ENCODE measurements around the gene MYO1H.
"Not testable (repeated sequence)": the region's sequence is repeated elsewhere in the genome, so short reads cannot be mapped to it uniquely, and the experiment has no call there.

Gene MYO1H, protein sequence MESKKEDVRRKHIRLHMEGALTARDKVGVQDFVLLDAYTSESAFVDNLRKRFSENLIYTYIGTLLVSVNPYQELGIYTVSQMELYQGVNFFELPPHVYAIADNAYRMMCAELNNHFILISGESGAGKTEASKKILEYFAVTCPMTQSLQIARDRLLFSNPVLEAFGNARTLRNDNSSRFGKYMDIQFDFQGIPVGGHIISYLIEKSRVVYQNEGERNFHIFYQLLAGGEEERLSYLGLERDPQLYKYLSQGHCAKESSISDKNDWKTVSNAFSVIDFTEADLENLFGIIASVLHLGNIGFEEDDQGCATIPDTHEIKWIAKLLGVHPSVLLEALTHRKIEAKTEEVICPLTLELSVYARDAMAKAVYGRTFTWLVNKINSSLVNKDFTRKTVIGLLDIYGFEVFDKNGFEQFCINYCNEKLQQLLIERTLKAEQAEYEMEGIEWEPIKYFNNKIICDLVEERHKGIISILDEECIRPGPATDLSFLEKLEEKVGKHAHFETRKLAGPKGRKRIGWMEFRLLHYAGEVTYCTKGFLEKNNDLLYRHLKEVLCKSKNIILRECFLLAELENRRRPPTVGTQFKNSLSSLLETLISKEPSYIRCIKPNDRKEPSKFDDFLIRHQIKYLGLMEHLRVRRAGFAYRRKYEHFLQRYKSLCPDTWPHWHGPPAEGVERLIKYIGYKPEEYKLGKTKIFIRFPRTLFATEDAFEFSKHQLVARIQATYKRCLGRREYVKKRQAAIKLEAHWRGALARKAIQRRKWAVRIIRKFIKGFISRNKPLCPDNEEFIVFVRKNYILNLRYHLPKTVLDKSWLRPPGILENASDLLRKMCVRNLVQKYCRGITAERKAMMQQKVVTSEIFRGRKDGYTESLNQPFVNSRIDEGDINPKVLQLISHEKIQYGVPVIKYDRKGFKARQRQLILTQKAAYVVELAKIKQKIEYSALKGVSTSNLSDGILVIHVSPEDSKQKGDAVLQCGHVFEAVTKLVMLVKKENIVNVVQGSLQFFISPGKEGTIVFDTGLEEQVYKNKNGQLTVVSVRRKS

DNA sequence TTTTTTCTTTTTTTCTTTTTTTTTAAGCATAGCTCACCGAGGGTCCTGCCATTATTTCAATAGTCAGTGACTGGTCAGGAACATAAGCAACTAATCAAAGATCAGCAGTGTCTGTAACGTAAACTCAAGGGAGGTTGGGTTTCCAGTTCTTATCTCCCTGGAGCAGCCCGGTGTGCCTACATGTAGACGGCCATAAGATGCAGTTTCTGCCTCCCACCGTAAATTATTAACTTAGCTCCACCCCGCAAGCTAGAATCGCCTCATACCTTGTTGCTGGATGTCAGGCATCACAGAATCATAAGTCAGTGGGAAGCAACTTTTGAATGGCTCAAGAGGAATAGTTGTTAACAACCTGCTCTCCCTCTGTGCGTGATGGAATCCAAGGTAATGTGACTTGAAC is at the start of gene MYO1H:
Gene MYO1H, plus strand, starts transcription at position 312 of the 400 bp plus-strand sequence. Its CDS starts 61 bp downstream, at position 373.
- DNase-seq: no peak

DNA sequence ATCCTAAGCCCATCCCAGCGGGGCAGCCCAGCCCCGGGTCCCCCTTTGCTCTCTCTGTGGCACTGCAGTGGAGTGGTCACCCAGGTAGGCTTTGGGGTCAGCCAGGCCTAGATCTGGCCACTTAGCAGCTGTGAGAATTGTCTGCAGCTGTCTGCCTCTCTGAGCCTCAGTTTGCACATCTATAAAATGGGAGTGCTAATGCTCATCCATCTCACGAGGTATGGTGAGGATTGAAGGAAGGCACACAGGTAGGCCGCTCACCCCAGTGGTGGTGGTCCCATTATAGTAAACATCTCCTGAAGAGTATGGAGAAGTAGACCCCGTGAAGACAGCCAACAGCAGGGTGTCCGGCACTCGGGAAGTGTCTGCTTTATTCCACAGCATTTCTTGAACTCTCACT is 47.9 kb upstream of the MYO1H start:
- DNase-seq: no peak

DNA sequence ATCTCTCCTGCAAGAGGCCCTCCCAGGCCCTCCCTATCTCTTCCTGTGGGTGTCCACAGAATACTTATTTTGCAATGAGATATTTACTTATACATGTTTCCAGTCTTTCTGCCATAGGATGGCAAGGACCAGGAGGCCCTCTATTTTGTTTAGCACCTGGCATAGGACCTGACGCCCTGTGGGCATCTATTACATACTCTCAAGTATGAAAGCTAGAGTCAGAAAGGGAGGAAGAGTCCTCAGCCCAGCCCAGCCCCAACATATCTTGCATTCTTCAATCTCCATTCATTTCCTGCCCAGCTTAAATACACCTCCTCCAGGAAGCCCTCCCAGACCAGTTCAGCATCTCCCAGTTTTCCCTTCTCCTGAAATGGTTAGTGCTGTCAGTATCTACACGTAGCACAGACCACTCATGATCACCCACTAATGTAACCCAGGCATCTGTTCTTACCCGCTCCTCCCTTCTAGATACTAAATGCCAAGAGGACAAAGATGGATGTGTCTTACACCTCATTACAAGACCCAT is 46.0 kb upstream of the MYO1H start:
- DNase-seq: no peak

DNA sequence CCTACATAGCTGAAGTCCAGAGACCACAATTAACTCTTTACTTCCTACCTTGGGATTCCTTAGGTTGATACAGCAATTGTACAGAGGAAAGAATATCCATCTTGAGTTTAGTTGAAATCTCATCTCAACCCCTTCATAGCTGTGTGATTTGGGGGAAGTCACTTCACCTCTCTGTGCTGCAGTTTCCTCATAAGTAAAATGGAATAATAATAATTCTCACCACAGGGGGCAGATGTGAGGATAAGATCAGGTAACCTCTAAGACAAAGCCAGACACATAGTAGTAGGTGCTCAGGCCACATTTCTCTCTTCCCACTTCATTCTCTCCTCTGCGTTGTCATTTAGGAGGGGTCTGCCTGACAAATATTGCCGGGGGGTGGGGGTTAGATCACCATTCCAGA is 45.3 kb upstream of the MYO1H start:
- DNase-seq: peak; percentile 35

DNA sequence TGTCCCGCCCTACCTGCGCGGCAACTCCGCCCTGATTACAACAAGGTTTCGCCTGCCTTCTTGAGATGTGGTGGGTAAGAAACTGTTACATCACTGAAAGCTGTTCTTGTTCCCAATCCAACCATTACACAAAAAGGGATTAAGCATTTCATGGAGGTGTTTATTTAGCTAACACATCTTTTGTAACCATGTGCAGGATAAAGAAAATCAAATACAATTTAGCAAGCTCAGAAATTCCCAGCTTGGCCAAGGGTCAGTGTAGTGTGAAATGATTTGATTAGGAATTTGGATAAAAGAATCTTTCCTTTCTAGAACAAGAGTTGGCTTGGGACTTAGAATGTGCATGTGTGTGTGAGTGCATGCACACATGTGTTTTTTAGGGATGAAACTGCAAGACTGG is 44.9 kb upstream of the MYO1H start:
- DNase-seq: no peak

DNA sequence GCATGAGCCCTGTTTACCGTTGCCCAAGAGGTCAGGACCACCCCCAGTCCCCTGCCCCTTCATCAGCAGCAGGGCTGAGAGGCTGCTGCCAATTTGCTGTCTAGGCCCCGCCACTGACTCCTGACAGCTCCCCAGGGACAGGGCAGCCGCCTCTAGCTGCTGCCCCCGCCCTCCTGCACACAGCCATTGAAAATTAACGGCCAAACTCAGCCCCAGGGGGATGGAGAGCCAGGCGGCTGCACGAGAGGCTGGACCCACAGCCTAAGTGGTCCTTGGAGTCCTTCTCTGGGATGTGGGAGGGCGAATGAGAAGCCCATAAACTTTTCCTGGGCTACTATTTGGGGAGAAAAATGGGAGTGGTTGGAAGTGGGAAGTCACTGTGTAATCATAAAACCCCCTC is 43.2 kb upstream of the MYO1H start:
- DNase-seq: no peak

DNA sequence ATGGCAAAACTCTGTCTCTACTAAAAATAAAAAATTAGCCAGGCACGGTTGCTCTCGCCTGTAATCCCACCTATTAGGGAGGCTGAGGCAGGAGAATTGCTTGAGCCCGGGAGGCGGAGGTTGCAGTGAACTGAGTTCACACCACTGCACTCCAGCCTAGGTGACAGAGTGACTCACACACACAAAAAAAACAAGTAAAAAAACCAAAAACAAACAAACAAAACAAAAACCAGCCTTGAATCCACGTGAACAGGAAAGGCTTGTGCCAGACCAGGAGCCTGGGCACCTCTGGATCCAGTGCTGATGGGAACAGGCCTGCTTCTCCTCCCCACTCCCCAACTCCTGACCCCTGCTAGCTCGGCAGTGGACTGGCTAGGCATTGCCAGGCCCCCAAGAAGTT is 42.2 kb upstream of the MYO1H start:
- DNase-seq: no peak

DNA sequence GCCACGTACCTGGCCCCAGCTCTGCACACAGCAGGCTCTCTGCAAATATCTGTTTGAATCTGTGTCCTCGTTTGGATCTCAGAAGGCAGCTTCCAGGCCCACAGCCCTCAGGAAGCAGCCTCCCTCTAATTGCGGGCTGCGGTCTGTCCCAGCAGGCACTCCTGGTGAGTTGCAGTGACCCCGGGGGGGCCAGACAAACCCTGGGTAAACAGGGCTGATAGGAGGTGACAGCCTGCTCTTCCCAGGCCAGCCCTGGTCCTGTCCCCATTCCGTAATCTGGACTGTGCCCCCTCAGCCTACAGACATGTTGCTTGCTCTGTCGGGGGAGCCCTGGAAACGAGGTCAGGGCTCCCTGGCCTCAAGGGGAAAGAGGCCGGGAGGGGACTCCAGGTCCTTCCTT is 40.6 kb upstream of the MYO1H start:
- no peak for DNase-seq

DNA sequence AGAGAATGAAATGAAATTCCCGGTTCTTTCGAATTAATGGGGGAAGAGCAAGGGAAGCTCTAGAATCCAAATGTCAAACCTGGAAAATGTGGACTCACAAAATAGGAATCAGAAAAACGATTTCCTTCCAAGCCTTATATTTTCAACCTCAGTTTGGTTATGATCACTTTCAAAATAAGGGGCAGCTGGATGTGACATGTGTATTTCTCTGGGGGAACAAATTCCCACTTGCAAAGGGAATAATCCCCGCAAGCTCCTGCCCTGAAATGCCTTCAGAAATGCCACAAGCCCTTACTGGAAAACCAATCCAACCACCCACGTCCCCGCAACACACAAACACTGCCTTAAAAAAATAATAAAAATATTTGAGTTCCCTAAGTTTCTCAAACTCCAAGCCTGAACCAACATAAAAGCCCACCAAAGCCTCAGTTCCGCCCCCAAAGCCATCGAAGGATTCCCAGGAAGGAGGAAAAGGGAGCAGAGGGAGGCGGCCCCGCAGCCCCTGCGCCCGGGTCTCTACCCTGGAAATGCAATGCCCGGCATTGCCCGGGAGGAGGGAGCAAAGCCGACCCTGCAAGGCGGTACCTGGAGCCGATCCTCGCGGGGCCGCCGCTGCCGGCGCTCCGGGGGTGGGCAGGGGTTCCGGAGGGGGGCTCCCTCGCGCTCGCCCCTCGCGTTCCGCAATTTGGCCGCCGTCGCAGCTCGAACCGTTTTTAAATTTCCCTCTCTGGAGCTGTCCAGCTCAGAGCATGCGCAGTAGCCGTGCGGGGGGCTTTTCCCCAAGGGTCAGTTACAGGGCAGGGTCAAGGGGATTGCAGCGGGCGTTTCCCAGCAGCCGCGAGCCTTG is 38.9 kb upstream of the MYO1H start, which contains the start of gene FOXN4:
Gene FOXN4, minus strand, starts transcription at position 751 of the 847 bp plus-strand sequence. CDS start 963 bp downstream, outside the sequence.
- DNase-seq: no peak

DNA sequence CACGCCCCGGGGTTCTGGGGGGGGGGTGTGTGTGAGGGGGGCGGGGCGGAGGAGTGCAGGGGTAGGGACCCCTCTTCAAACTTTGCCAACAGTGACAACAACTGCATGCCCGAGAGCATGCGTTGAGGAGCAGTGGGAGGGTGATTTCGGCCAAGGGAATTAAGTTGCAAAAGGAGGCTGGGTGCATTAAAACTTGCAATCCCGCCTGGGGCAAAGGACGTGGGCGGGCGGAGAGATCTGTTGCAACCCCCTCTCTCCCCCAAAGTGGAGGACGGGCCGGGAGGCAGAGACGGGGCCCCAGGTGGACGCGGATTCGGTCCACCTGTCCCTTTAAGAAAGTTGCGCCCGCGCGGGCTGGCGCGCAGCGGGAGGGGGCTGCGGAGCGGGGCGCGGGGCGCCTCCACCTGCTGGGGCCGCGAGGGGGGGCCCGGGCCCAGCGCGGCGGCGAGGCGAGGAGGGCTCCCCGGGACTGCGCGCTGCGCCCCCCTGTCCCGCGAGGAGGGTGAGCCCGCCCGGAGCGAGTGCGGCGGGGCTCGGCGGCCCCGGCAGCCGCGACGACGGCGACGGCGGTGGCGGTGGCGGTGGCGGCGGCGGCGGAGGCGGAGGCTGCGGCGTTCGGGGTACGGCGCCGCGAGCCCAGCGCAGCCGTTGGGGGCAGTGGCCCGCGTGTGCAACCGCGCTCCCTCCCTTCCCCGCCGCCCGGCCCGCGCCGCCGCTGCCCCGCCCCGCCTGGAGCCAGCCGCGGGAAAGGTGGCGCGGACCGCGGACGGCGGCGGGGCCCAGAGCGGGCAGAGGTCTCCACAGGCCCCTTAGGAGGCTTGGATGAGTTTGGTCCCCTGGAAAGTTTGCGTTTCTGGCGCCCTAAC is 38.1 kb upstream of the MYO1H start:
- no peak for DNase-seq

DNA sequence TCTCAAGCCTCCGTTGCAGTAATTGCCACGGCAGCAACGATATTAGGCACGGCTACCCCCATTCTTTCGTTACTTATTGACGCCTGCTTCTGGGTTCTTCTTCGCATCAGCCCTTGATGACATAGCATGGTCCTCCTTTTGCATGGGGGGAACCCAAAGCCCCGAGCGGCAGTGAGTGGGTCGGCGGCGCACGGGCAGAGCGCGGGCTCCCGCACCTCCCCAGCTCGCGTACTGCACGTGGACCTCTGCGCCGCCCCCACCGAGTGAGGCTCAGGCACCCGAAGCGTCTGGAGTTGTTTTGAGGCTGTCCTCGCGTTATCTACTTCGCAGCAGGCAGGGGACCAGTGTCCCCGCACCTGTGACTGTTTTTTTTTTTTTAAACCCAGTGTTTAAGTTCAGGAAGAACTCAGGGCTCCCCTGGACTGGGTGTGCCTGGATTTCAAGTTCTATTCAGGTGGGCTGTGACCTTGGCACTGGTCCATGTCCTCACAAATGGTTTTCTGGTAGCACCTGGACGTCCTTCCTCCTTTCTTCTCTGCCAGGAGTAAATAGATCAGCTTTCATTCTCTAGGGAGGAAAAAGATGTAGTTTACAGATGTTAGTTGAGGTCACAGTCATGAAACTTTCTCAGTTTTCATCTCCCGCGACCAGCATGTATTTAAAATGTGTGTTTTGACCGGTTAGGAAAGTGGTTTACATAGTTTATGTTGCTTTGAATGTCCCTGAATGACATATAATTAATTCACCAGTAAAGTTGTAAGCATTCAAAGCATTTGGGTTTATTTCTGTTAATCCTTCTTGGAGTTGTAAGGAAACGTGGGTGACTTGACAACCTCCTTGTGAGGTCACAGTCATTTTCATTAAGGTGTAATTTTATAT is 37.2 kb upstream of the MYO1H start:
- DNase-seq: no peak

DNA sequence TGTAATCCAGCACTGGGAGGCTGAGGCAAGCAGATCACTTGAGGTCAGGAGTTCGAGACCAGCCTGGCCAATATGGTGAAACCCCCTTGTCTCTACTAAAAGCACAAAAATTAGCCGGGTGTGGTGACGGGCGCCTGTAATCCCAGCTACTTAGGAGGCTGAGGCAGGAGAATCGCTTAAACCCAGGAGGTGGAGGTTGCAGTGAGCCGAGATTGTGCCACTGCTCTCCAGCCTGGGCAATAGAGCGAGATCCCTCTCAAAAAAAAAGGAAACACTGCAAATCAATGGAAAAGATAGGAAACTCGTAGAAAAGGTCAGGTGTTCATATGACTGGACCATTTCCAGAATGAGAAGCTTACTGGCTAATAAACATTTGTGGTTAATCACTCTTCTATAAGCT is 26.4 kb upstream of the MYO1H start:
- not testable (repeated sequence) for DNase-seq

DNA sequence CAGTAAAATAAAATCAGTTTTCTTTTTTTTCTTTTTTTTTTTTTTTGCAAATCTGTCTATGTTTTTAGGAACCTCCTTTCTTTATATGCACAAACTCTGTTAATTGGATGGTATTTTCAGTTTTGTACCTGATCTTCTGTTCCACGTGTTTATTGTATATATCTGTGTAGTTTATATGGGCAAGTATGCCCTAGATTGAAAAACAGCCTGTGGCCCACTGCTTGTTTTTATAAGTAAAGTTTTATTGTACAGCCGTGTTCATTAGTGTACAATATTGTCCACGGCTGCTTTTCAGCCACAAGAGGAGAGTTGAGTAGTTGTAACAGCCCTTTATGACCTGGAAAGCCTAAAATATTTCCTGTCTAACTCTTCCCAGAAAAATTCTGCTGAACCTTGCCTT is 18.7 kb upstream of the MYO1H start:
- no peak for DNase-seq

DNA sequence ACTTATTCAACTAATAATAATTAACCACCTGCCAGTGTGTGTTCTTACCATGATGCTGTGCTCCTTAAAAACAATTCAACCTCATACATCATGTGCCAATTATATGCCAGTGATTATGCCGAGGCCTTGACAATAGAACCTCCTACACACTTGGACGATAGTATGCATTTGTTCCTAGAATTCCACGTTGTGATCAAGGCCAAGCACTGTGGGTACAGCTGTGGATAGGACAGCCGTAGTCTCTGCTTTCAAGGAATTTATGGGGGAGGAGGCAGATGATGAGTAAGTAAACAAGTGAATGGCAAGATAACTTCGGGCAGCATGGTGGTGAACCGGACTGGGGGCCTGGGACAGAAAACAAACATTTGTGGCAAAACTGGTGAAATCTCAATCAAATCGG is 18.0 kb upstream of the MYO1H start:
- DNase-seq: no peak

DNA sequence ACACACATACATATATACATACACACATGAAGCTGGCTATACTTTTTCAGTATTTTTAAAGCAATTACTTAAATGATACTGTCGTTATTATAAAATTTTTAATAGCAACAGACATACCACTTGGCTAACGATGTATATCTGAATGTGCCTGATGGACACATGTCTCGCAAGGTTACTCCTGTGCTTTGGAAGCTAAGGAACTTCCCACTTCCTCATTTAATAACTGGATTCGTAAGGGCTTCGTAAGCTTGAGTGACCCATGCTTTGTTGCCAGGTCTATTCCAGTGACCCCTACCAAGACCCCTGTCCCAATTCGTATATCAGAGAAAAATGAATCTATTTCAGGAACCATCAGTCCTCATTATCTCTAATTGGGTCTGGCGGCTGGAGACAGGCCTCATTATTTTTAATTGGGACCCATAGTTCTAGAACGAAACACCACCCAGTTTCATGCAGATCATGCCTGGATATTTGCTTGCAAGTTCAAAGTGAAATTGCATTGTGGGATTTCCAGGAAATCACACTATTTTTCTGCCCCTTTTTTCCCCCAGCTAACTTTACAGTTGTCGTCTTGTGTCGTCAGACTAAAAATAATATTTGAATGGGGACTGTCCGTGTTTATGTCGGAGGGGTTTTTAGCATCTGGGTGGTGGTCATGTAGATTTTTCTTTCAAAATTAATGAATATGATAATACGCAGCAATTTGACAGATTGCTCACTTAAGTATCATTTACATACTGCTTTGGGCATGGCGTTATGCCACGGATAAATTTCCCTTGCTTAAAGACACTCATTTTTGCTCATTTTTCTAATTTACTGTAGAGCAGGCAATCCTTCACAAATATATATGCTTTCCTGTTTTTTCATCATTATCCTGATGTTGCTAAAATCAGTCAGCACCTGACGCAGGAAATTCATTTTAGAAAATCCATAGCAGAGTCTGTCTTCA is 17.1 kb upstream of the MYO1H start:
- no peak for DNase-seq

DNA sequence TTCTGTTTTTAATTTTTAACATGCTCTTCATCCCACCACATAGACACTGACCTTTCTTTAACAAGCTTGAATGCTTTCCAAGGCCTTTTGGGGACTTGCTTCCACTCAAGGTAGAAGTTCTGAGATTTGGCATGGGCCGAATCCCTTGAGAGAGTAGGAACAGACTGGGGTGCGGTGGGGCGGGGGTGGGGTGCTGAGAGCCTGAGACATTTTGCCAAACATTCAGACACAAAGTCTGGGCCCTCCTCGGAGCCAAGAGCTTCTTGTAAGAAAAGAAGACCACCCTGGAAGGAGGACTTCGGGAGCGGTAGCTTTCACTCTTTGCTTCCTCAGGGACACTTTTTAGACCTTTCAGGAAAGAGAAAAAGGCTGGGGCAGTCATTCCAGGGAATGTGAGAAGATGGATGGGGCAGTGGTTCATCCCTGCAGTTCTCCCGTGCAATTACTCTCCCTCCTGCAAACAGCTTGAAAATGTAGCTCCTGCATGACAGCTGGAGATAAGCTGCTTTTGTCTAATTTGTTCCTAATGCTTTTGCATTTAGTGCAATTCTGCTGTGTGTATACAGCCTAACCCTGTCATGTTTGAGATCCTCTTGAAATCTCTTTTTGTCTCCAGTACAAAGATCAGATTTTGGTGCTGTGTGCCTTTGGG is 16.3 kb upstream of the MYO1H start:
- no peak for DNase-seq

DNA sequence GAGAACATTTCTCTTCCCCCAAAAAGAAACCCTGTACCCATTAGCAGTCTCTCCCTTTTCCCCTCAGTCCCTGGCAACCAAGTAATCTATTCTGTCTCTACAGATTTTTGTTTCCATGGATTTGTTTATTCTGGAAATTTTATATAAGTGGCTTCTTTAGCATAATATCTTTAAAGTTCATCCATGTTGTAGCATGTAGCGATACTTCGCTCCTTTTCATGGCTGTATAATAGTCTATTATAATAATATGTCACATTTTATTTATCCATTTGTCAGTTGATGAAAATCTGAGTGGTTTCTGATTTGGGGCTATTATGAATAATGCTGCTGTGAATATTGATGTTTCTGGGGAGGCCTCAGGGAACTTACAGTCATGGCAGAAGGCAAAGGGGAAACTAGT is 12.8 kb upstream of the MYO1H start:
- DNase-seq: no peak

DNA sequence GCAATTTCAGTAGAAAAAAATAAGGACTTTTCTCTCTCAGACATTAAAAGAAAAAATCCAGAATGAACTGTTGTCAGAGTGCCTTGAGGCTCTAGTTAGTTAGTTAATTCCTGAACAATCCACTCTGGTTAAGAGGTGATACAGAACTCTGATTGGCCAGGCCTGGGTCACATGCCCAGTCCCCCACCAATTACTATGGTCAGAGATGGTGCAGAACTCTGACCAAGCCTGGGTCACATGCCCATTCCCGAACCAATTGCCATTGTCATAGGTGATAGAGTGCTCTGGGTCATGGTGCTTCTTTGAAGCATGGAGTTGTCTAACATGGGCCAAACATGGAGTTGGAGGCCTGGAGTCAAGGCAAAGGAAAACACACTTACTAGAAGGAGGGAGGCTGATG is 11.1 kb upstream of the MYO1H start:
- no peak for DNase-seq

DNA sequence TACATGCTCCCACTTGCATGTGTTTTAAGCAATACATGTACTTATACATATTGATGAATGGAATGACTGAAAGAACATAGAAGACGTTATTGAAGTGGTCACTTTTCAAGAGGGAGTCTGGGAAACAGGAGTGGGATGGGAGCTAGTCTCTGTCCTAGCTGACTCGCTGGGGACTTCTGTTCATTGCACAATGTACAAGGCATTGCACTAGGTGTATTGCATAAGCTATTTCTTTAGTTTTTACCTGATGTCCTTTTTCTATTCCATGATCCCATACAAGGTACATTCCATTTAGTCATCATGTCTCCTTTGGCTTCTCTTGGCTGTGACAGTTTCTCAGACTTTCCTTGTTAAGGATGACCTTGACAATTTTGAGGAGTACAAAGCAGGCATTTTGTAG is 4.0 kb upstream of the MYO1H start:
- DNase-seq: no peak
